PFSK-1 (cell line): ENCODE results near the gene CDK5RAP1.

ENCODE experiments used
- FOXP2 ChIP-seq: optimal IDR thresholded peaks from 2 replicates; pipeline ENCODE3; 2011; ENCODE audit warnings: borderline replicate concordance, control low read depth, inconsistent platforms; ENCODE audit not compliant: insufficient read depth; ENCODE audit errors: extremely low read length, extremely low read depth
- POLR2AphosphoS5 ChIP-seq: IDR thresholded peaks from 2 replicates; pipeline ENCODE4 v1.6.1; 2012; ENCODE audit warnings: low read depth, mild to moderate bottlenecking, control low read depth, low read length, moderate library complexity
- REST ChIP-seq, 2 experiments: IDR thresholded peaks; 2 replicates each; pipeline versions ENCODE4 v1.6.1 to v1.8.0; 2011 to 2012; ENCODE audit warnings: low read depth in 2 of 2, low read length in 2 of 2, control low read depth in 1 of 2, inconsistent platforms in 1 of 2, mild to moderate bottlenecking in 1 of 2, moderate library complexity in 1 of 2; ENCODE audit not compliant: insufficient read depth in 1 of 2
- SIN3A ChIP-seq: IDR thresholded peaks from 2 replicates; pipeline ENCODE4 v1.6.1; 2012; ENCODE audit warnings: mild to moderate bottlenecking, low read length, moderate library complexity, borderline replicate concordance; ENCODE audit not compliant: insufficient read depth
- TAF1 ChIP-seq: IDR thresholded peaks from 2 replicates; pipeline ENCODE4 v1.6.1; 2012; ENCODE audit warnings: low read length, control low read depth, borderline replicate concordance; ENCODE audit not compliant: insufficient read depth

CDK5RAP1 gene

DNA sequence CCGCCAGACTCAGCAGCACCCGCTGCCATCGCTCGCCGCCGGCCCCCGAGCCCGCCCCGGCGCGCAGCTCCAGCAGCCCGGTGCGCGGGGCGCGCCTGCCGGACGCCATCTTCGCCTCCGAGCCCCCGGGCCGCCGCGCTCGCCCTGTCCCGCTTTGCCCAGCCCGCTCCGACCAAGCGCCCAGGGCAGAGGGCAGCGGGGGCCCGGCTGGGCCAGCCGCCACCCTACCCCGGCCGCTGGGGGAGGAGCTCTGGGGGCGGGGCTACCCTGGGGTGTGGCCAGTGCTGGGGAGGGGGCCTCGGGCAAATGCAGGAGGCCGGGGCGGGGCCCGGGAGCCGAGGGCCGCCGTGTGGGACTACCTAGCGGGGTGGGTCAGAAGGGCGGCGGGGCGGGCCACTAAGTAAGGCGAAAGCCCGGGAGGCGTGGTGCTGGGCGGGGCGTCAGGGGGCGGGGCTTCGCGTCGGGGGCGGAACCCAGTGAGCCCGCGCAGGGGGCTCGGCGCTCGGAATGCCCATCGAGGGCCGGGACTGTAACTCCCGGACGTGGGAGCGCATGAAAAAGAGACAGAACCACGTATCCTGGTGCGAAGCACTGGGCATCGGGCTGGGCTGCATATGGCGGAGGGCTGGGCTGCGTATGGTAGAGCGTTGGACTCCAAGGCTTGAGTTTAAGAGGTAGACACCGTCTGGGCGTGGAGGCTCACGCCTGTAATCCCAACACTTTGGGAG is 42.4 kb upstream of the CDK5RAP1 start, which contains the start of gene SNTA1:
TSS of gene SNTA1 (minus strand) at position 252 of the 728 bp plus-strand sequence. CDS start at position 109, 143 bp downstream.
- TF ChIP-seq TAF1 (0 out of 2 replicates have a peak, but pooled peaks have one; percentile 27), POLR2AphosphoS5 (no peak; the same call in 1 of the 2 replicates), FOXP2 (peak; percentile 67)

DNA sequence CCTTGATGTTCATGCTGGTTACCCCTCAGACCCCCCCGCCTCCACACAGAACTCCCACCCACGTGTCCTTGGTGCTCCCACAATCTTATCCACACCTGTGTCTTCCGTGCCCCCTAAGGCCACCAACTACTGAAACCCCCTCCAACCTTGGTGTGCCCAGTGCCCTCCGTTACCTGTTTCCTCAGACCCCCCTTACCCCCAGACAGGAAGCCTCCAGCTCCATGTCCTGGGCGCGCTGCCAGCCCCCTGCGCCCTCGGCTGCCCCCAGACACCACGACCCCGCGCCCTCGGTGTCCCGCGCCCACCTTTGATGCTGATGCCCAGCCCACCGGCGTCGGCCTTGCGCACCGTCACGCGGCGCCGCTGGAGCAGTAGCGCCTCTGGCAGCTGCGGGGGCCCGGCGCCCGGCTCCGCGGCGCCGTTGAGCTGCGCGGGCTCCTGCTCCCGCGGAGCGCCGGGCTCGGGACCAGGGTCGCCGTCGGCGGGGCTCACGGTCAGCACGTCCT is 41.7 kb upstream of the CDK5RAP1 start:
- TF ChIP-seq FOXP2 (no peak), POLR2AphosphoS5 (no peak), SIN3A (no peak), REST (IDR thresholded peaks at IDR 0.05; ENCODE audit: insufficient read depth in 1 of 2, low read depth in 2 of 2, low read length in 2 of 2) (no peak), TAF1 (no peak)

GRCh38 chr20:33442136-33443005 is 41.1 kb upstream of the CDK5RAP1 start:
- TF ChIP-seq REST (IDR thresholded peaks at IDR 0.05; ENCODE audit: insufficient read depth in 1 of 2, low read depth in 2 of 2, low read length in 2 of 2) (no peak), FOXP2 (no peak), TAF1 (no peak), SIN3A (no peak), POLR2AphosphoS5 (no peak)

DNA sequence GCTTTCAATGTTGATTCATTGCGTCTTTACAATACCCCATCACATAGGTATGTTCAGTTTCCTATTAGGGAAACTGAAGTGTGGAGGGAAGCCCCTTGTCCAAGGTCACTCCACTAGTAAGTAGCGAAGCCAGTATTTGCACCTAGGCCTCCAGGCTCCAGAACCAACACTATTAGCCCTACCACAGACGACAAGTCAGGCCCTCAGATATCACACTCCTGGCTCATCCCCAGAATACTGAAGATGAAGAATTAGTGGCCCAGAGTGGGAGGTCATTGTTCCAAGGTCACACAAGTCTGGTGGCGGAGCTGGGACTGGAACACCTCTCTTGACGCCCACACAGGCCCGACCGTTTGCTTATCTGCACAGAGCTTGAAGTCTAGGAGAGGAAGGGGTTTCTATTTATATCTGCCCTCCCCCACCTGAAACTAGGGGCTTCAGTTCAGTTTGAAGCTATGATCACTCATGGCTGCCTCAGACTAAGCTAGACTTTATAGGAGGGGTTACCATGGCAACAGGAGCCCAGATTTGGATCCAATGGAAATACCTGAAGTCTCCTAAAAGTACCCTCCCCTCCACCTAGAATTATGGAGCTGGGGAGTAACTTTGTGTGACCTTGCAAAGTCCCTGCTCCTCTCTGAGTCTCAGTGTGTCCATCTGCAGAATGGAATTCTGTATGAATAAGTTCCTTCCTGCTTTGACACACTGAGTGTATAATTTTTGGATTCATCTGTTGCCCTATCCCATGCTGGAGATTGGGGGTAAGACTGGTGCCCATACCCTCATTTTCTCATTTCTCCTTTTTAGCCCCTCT is 40.0 kb upstream of the CDK5RAP1 start:
- TF ChIP-seq SIN3A = no peak
- TF ChIP-seq REST (IDR thresholded peaks at IDR 0.05; ENCODE audit: insufficient read depth in 1 of 2, low read depth in 2 of 2, low read length in 2 of 2) = no peak
- no peak for TF ChIP-seq FOXP2
- no peak for TF ChIP-seq TAF1
- TF ChIP-seq POLR2AphosphoS5 = no peak

GRCh38 chr20:33438481-33438880 is 37.2 kb upstream of the CDK5RAP1 start:
- TF ChIP-seq TAF1 (no peak), SIN3A (no peak), FOXP2 (no peak)
